Esophagus squamous epithelium (tissue), 4 donors: ENCODE results near the gene SPATA17.

ENCODE experiments used
- POLR2A ChIP-seq, 4 donors: fragments of 450-650 bp; IDR thresholded peaks; one replicate each; pipeline ENCODE4 v1.6.1; 2017; ENCODE audit warnings: antibody characterized with exemption in 4 of 4, mild to moderate bottlenecking in 4 of 4, moderate library complexity in 3 of 4
- TF ChIP-seq, protein P1 (sequence below), 6 experiments: fragments of 450-650 bp in 4 of 6; fragments of 200-600 bp in 2 of 6; sonication (generic) in 2 of 6; IDR thresholded peaks; one replicate each; pipeline ENCODE4 v1.5.1; 2016 to 2019; ENCODE audit warnings: antibody characterized with exemption in 6 of 6, mild to moderate bottlenecking in 4 of 6, moderate library complexity in 4 of 6

DNA sequence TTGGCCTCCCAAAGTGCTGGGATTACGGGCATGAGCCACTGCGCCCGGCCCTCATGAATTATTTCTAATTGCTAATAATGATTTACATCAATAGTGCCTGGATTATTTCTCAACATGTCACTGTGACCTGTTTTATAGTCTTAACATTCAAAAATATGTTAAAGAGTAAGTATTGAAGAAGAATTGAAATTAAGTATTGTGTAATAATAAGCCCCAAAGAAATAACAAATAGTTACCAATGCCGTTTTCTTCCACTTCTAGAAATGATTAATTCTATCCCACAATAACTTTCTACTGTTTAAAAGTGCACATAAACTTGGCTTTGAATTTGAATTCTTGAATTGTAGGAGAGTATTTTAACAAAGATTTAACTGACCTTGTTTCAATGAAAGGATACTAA is 19.5 kb downstream of the SPATA17 start:
- TF ChIP-seq, protein P1, sequence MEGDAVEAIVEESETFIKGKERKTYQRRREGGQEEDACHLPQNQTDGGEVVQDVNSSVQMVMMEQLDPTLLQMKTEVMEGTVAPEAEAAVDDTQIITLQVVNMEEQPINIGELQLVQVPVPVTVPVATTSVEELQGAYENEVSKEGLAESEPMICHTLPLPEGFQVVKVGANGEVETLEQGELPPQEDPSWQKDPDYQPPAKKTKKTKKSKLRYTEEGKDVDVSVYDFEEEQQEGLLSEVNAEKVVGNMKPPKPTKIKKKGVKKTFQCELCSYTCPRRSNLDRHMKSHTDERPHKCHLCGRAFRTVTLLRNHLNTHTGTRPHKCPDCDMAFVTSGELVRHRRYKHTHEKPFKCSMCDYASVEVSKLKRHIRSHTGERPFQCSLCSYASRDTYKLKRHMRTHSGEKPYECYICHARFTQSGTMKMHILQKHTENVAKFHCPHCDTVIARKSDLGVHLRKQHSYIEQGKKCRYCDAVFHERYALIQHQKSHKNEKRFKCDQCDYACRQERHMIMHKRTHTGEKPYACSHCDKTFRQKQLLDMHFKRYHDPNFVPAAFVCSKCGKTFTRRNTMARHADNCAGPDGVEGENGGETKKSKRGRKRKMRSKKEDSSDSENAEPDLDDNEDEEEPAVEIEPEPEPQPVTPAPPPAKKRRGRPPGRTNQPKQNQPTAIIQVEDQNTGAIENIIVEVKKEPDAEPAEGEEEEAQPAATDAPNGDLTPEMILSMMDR (IDR thresholded peaks at IDR 0.05): no peak
- no peak for TF ChIP-seq POLR2A (IDR thresholded peaks at IDR 0.05)
